ENCODE measurements around the gene EYS. TPM values are rescaled to one million over a fixed set of nuclear protein-coding genes. Genes with fewer than 3 reads are reported as not detected.

EYS gene
- total and polyA plus RNA-seq, 2 of the 13 experiments (the other 11 are each of a cell fraction or from before 2014, with no cell fraction given), result 0.04 to 0.07 TPM

- TF ChIP-seq ZNF740 (CRISPR knock-in tag; IDR thresholded peaks at IDR 0.05) (no peak), ZNF883 (CRISPR knock-in tag; IDR thresholded peaks at IDR 0.05; ENCODE audit: not compliant biosample characterization) (no peak), RFX3 (CRISPR knock-in tag; IDR thresholded peaks at IDR 0.05) (no peak), E2F1 (CRISPR knock-in tag; IDR thresholded peaks at IDR 0.05) (no peak), HOXA7 (CRISPR knock-in tag; IDR thresholded peaks at IDR 0.05) (no peak), ZBTB1 (CRISPR knock-in tag; IDR thresholded peaks at IDR 0.05; ENCODE audit: borderline replicate concordance) (no peak)
- TF ChIP-seq, protein P1, sequence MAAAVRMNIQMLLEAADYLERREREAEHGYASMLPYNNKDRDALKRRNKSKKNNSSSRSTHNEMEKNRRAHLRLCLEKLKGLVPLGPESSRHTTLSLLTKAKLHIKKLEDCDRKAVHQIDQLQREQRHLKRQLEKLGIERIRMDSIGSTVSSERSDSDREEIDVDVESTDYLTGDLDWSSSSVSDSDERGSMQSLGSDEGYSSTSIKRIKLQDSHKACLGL (CRISPR knock-in tag; IDR thresholded peaks at IDR 0.05), result no peak
Observed at GRCh38 chr6:65259059-65259458, 448.0 kb downstream of the EYS start (continued).

GRCh38 chr6:65253041-65253440 lies 454.0 kb downstream of the EYS start:
- BruUV-seq (replicated peaks), result no TSS peak
- Histone ChIP-seq H3K4me2 (ENCODE audit: low read depth, low read length) (no peak overlapping the region), H3K27ac (ENCODE audit: extremely low read length, insufficient read depth, low read length) (no peak overlapping the region), H3K9ac (ENCODE audit: insufficient read depth, low read depth, low read length) (no peak overlapping the region), H3K4me1 (ENCODE audit: insufficient read depth, low read length) (no peaks in the 10 kb centered on the region), H3K9me3 (ENCODE audit: low read length) (no peaks in the 10 kb centered on the region), H3K4me3 (replicated peaks in 1 of 3; ENCODE audit: insufficient read depth in 1 of 3, low read depth in 2 of 3, low read length in 3 of 3) (no peak overlapping the region), H4K20me1 (ENCODE audit: insufficient read depth, low read length) (no peaks in the 10 kb centered on the region), H3K79me2 (ENCODE audit: insufficient read depth, low read length) (no peaks in the 10 kb centered on the region), H2AFZ (ENCODE audit: low read length) (no peak overlapping the region), H3K36me3 (replicated peaks in 1 of 2; ENCODE audit: control insufficient read depth in 1 of 2, insufficient read depth in 2 of 2, low read length in 2 of 2) (no peaks in the 10 kb centered on the region), H3K27me3 (ENCODE audit: control insufficient read depth in 1 of 2, insufficient read depth in 2 of 2, low read length in 2 of 2) (no peaks in the 10 kb centered on the region)
- no peak for ATAC-seq
- in situ Hi-C loops (cut with HindIII; ENCODE audit: extremely low pct_ligation_motif_present, low pct_unique_long_range_greater_than_20kb) (no loop called here), intact Hi-C loops (cut with micrococcal nuclease; ENCODE audit: unreplicated experiment) (no loop called here)
- no peak for DNase-seq (ENCODE audit: low spot score)
- no peak for FAIRE-seq
- CTCF ChIA-PET (ENCODE audit: low intra/inter-chr PET ratio, low total read pairs), result no interaction called here
- POLR2A ChIA-PET, result no interaction called here
- 4% methylated on average over 1 of the region's 1 CpG for WGBS (ENCODE audit: low lambda C conversion rate)
- TF ChIP-seq NFIB (CRISPR knock-in tag; IDR thresholded peaks at IDR 0.05; ENCODE audit: borderline replicate concordance) (no peak), ZNF580 (CRISPR knock-in tag; IDR thresholded peaks at IDR 0.05; ENCODE audit: borderline replicate concordance, low read depth) (no peak), ZNF747 (CRISPR knock-in tag; IDR thresholded peaks at IDR 0.05; ENCODE audit: borderline replicate concordance) (no peak), KDM5A (IDR thresholded peaks at IDR 0.05; ENCODE audit: borderline replicate concordance, low read length) (no peak)
- TF ChIP-seq, protein P2, sequence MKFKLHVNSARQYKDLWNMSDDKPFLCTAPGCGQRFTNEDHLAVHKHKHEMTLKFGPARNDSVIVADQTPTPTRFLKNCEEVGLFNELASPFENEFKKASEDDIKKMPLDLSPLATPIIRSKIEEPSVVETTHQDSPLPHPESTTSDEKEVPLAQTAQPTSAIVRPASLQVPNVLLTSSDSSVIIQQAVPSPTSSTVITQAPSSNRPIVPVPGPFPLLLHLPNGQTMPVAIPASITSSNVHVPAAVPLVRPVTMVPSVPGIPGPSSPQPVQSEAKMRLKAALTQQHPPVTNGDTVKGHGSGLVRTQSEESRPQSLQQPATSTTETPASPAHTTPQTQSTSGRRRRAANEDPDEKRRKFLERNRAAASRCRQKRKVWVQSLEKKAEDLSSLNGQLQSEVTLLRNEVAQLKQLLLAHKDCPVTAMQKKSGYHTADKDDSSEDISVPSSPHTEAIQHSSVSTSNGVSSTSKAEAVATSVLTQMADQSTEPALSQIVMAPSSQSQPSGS (CRISPR knock-in tag; IDR thresholded peaks at IDR 0.05), result no peak
- TF ChIP-seq, protein P3, sequence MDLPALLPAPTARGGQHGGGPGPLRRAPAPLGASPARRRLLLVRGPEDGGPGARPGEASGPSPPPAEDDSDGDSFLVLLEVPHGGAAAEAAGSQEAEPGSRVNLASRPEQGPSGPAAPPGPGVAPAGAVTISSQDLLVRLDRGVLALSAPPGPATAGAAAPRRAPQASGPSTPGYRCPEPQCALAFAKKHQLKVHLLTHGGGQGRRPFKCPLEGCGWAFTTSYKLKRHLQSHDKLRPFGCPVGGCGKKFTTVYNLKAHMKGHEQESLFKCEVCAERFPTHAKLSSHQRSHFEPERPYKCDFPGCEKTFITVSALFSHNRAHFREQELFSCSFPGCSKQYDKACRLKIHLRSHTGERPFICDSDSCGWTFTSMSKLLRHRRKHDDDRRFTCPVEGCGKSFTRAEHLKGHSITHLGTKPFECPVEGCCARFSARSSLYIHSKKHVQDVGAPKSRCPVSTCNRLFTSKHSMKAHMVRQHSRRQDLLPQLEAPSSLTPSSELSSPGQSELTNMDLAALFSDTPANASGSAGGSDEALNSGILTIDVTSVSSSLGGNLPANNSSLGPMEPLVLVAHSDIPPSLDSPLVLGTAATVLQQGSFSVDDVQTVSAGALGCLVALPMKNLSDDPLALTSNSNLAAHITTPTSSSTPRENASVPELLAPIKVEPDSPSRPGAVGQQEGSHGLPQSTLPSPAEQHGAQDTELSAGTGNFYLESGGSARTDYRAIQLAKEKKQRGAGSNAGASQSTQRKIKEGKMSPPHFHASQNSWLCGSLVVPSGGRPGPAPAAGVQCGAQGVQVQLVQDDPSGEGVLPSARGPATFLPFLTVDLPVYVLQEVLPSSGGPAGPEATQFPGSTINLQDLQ (CRISPR knock-in tag; IDR thresholded peaks at IDR 0.05), result no peak
- TF ChIP-seq, protein P4, sequence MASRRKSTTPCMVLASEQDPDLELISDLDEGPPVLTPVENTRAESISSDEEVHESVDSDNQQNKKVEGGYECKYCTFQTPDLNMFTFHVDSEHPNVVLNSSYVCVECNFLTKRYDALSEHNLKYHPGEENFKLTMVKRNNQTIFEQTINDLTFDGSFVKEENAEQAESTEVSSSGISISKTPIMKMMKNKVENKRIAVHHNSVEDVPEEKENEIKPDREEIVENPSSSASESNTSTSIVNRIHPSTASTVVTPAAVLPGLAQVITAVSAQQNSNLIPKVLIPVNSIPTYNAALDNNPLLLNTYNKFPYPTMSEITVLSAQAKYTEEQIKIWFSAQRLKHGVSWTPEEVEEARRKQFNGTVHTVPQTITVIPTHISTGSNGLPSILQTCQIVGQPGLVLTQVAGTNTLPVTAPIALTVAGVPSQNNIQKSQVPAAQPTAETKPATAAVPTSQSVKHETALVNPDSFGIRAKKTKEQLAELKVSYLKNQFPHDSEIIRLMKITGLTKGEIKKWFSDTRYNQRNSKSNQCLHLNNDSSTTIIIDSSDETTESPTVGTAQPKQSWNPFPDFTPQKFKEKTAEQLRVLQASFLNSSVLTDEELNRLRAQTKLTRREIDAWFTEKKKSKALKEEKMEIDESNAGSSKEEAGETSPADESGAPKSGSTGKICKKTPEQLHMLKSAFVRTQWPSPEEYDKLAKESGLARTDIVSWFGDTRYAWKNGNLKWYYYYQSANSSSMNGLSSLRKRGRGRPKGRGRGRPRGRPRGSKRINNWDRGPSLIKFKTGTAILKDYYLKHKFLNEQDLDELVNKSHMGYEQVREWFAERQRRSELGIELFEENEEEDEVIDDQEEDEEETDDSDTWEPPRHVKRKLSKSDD (CRISPR knock-in tag; IDR thresholded peaks at IDR 0.05; ENCODE audit: low read depth), result no peak

Data from HepG2 (cell line).